BLaER1 treated with 17β-estradiol and CSF1 and Interleukin-3, amounts not matched to agents 10 nM and 100 nM (cell line): ENCODE results near the gene CFAP46.
"Not testable (repeated sequence)": the region's sequence is repeated elsewhere in the genome, so short reads cannot be mapped to it uniquely, and the experiment has no call there.

Experiments used
- H3K27ac ChIP-seq, 11 experiments: shearing (Covaris generic); formaldehyde crosslinking; 2 replicates each; pipeline ENCODE4 v1.8.1; 2022
- H3K27me3 ChIP-seq, 11 experiments: shearing (Covaris generic); formaldehyde crosslinking; 2 replicates each; pipeline ENCODE4 v1.8.1; 2022
- H3K36me3 ChIP-seq, 11 experiments: shearing (Covaris generic); formaldehyde crosslinking; 2 replicates each; pipeline ENCODE4 v1.8.1; 2022
- H3K4me1 ChIP-seq, 10 experiments: shearing (Covaris generic); formaldehyde crosslinking; 2 replicates each; pipeline ENCODE4 v1.8.1; 2022
- H3K4me2 ChIP-seq, 11 experiments: shearing (Covaris generic); formaldehyde crosslinking; 2 replicates each; pipeline ENCODE4 v1.8.1; 2022
- H3K4me3 ChIP-seq, 10 experiments: shearing (Covaris generic); formaldehyde crosslinking; 2 replicates each; pipeline ENCODE4 v1.8.1; 2022
- H3K9ac ChIP-seq, 11 experiments: shearing (Covaris generic); formaldehyde crosslinking; 2 replicates each; pipeline ENCODE4 v1.8.1; 2022
- H3K9me3 ChIP-seq, 11 experiments: shearing (Covaris generic); formaldehyde crosslinking; replicated peaks in 1 of 11; 2 replicates each; pipeline ENCODE4 v1.8.1; 2022
- H4K20me1 ChIP-seq, 11 experiments: shearing (Covaris generic); formaldehyde crosslinking; 2 replicates each; pipeline ENCODE4 v1.8.1; 2022
- Cebpa-rat ChIP-seq, 11 experiments: shearing (Covaris generic); IDR thresholded peaks; 2 replicates each; pipeline ENCODE4 v1.8.1; 2022

CFAP46 gene

GRCh38 chr10:132929480-132929879 lies 12.9 kb downstream of the CFAP46 start:
- Histone ChIP-seq H4K20me1 (peaks cover 0 to 6% (median 0%) of the 10 kb centered on the region in 11 experiments; a peak in 4 of 22 replicates), H3K27me3 (0 out of 22 replicates have a peak, but pooled peaks cover 0 to 12% (median 0%) of the 10 kb centered on the region in 11 experiments), H3K36me3 (no peaks in the 10 kb centered on the region), H3K9me3 (no peaks in the 10 kb centered on the region), H3K4me3 (no peak overlapping the region), H3K4me1 (peaks cover 0 to 36% (median 14%) of the 10 kb centered on the region in 10 experiments; a peak in 13 of 20 replicates), H3K27ac (no peak overlapping the region), H3K4me2 (peak overlapping the region in 9 of 11 experiments; percentile 10 to 85 (median 29); a peak in 13 of 22 replicates), H3K9ac (peak overlapping the region in 5 of 11 experiments; percentile 8 to 70 (median 54); a peak in 3 of 22 replicates)
- no peak for TF ChIP-seq Cebpa-rat (IDR thresholded peaks at IDR 0.05)

DNA sequence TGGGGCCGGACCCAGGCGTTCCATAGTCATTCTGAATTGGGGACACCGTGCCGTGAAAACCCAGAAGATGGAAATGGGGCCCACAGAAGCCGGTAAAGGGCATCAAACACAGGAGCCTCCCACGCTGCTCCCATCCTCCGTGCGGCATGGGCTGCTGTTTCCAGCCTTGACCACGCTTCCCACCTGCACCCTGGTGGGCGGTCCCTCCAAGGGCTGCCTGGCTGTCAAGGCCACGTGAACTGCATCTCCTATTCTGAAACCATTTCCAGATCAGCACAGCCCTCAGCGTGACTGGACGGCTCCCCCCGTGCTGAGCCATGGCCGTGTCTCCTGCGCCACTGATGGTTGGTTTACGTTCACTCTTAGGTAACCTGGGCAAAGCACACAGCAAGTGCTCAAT lies 14.1 kb downstream of the CFAP46 start:
- H3K9me3 ChIP-seq, result no peaks in the 10 kb centered on the region
- no peak for TF ChIP-seq Cebpa-rat (IDR thresholded peaks at IDR 0.05)
- no peak overlapping the region for H3K4me3 ChIP-seq
- H3K4me1 ChIP-seq, result peaks cover 0 to 36% (median 12%) of the 10 kb centered on the region in 10 experiments; a peak in 15 of 20 replicates
- H3K27me3 ChIP-seq, result 0 out of 22 replicates have a peak, but pooled peaks cover 0 to 12% (median 0%) of the 10 kb centered on the region in 11 experiments
- 0 out of 22 replicates have a peak overlapping the region, but pooled peaks of 1 of the 11 experiments have one; percentile 15 for H3K9ac ChIP-seq
- H3K36me3 ChIP-seq, result no peaks in the 10 kb centered on the region
- H3K4me2 ChIP-seq, result peak overlapping the region in 2 of 11 experiments; percentile 1 to 10; a peak in 2 of 22 replicates
- no peak overlapping the region for H3K27ac ChIP-seq
- peaks cover 0 to 6% (median 0%) of the 10 kb centered on the region in 11 experiments; a peak in 4 of 22 replicates for H4K20me1 ChIP-seq

GRCh38 chr10:132927824-132928223 lies 14.5 kb downstream of the CFAP46 start:
- TF ChIP-seq Cebpa-rat (IDR thresholded peaks at IDR 0.05), result no peak
- H3K27me3 ChIP-seq, result 0 out of 22 replicates have a peak, but pooled peaks cover 0 to 12% (median 0%) of the 10 kb centered on the region in 11 experiments
- H3K4me1 ChIP-seq, result peaks cover under 1 to 36% (median 15%) of the 10 kb centered on the region in 10 experiments; a peak in 17 of 20 replicates
- H3K9me3 ChIP-seq, result no peaks in the 10 kb centered on the region
- no peak overlapping the region for H3K9ac ChIP-seq
- peaks cover 0 to 6% (median 0%) of the 10 kb centered on the region in 11 experiments; a peak in 4 of 22 replicates for H4K20me1 ChIP-seq
- H3K36me3 ChIP-seq, result no peaks in the 10 kb centered on the region
- H3K4me3 ChIP-seq, result no peak overlapping the region
- H3K4me2 ChIP-seq, result peak overlapping the region in 2 of 11 experiments; percentile 1 to 10; a peak in 2 of 22 replicates
- no peak overlapping the region for H3K27ac ChIP-seq

GRCh38 chr10:132926777-132927650 lies 15.4 kb downstream of the CFAP46 start:
- Histone ChIP-seq H3K4me3 (no peak overlapping the region), H3K36me3 (no peaks in the 10 kb centered on the region), H3K9me3 (no peaks in the 10 kb centered on the region), H3K9ac (no peak overlapping the region), H3K4me1 (peaks cover 6 to 29% (median 21%) of the 10 kb centered on the region in 10 experiments; a peak in 17 of 20 replicates), H3K27me3 (0 out of 22 replicates have a peak, but pooled peaks cover 0 to 12% (median 0%) of the 10 kb centered on the region in 11 experiments), H3K4me2 (no peak overlapping the region), H3K27ac (no peak overlapping the region), H4K20me1 (peaks cover 0 to 6% (median 3%) of the 10 kb centered on the region in 11 experiments; a peak in 5 of 22 replicates)
- no peak for TF ChIP-seq Cebpa-rat (IDR thresholded peaks at IDR 0.05)

GRCh38 chr10:132926070-132926469 lies 16.3 kb downstream of the CFAP46 start:
- no peak for TF ChIP-seq Cebpa-rat (IDR thresholded peaks at IDR 0.05)
- H3K36me3 ChIP-seq, result no peaks in the 10 kb centered on the region
- 0 out of 22 replicates have a peak, but pooled peaks cover 0 to 12% (median 0%) of the 10 kb centered on the region in 11 experiments for H3K27me3 ChIP-seq
- H3K9me3 ChIP-seq, result no peaks in the 10 kb centered on the region
- H4K20me1 ChIP-seq, result peaks cover 0 to 13% (median 3%) of the 10 kb centered on the region in 11 experiments; a peak in 5 of 22 replicates
- no peak overlapping the region for H3K4me2 ChIP-seq
- H3K9ac ChIP-seq, result peak overlapping the region in 1 of 11 experiments; percentile 24; a peak in 1 of 22 replicates
- H3K27ac ChIP-seq, result no peak overlapping the region
- no peak overlapping the region for H3K4me3 ChIP-seq
- H3K4me1 ChIP-seq, result peaks cover 6 to 22% (median 19%) of the 10 kb centered on the region in 10 experiments; a peak in 17 of 20 replicates

DNA sequence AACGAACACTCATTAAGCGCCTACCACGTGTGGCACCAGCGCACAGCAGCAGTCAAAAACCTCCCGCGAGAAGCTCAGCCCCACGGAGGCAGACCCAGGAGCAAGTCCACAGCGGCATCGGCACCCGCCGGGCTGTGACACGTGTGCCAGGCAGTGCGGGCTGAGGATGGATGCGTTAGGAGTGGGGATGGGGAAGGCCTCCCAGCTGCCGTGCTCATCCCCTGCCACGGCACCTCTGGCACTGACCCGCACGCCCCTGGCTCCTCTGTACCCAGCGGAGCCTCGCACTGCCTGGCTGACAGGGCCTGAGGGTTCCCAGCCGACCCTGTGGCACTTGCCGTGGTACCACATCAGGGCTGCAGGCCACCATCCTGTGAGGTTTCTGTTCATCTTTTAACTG lies 16.8 kb downstream of the CFAP46 start:
- no peak overlapping the region for H3K4me3 ChIP-seq
- H3K4me1 ChIP-seq, result peaks cover 6 to 22% (median 17%) of the 10 kb centered on the region in 10 experiments; a peak in 17 of 20 replicates
- peaks cover 0 to 18% (median 3%) of the 10 kb centered on the region in 11 experiments; a peak in 5 of 22 replicates for H4K20me1 ChIP-seq
- H3K4me2 ChIP-seq, result no peak overlapping the region
- no peak for TF ChIP-seq Cebpa-rat (IDR thresholded peaks at IDR 0.05)
- no peak overlapping the region for H3K27ac ChIP-seq
- H3K9ac ChIP-seq, result peak overlapping the region in 1 of 11 experiments; percentile 24; a peak in 1 of 22 replicates
- peaks cover 0 to 12% (median 0%) of the 10 kb centered on the region in 11 experiments; a peak in 1 of 22 replicates for H3K27me3 ChIP-seq
- no peaks in the 10 kb centered on the region for H3K36me3 ChIP-seq
- no peaks in the 10 kb centered on the region for H3K9me3 ChIP-seq

DNA sequence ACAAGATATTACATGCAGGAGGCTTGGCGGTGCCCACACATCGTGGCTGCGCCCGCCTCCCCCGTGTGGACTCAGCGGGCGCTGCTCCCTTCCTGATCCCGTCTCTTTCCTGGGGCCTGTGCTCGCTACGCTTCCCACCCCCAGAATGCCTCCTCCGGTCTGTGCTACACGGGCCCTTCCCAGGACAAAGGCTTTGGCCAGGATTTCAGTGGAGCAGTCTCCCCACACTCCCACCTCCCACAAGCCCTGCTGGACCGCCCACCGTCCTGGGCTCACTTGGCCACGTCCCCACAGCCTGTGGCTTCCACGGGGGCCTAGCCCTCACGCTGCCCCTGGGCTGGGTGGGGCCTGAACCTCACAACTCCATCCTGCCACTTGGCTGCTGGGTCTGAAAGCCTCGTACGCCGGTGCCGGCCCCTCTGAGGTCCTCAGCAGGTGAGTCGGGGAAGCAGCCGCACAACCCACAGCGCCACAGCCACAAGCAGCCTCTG lies 17.3 kb downstream of the CFAP46 start:
- H3K9ac ChIP-seq, result no peak overlapping the region
- H3K27ac ChIP-seq, result no peak overlapping the region
- TF ChIP-seq Cebpa-rat (IDR thresholded peaks at IDR 0.05), result no peak
- H3K9me3 ChIP-seq, result no peaks in the 10 kb centered on the region
- H4K20me1 ChIP-seq, result peaks cover 0 to 23% (median 3%) of the 10 kb centered on the region in 11 experiments; a peak in 5 of 22 replicates
- H3K4me3 ChIP-seq, result no peak overlapping the region
- peaks cover 0 to 12% (median 0%) of the 10 kb centered on the region in 11 experiments; a peak in 1 of 22 replicates for H3K27me3 ChIP-seq
- H3K4me2 ChIP-seq, result no peak overlapping the region
- H3K36me3 ChIP-seq, result no peaks in the 10 kb centered on the region
- H3K4me1 ChIP-seq, result peaks cover 6 to 22% (median 15%) of the 10 kb centered on the region in 10 experiments; a peak in 17 of 20 replicates

DNA sequence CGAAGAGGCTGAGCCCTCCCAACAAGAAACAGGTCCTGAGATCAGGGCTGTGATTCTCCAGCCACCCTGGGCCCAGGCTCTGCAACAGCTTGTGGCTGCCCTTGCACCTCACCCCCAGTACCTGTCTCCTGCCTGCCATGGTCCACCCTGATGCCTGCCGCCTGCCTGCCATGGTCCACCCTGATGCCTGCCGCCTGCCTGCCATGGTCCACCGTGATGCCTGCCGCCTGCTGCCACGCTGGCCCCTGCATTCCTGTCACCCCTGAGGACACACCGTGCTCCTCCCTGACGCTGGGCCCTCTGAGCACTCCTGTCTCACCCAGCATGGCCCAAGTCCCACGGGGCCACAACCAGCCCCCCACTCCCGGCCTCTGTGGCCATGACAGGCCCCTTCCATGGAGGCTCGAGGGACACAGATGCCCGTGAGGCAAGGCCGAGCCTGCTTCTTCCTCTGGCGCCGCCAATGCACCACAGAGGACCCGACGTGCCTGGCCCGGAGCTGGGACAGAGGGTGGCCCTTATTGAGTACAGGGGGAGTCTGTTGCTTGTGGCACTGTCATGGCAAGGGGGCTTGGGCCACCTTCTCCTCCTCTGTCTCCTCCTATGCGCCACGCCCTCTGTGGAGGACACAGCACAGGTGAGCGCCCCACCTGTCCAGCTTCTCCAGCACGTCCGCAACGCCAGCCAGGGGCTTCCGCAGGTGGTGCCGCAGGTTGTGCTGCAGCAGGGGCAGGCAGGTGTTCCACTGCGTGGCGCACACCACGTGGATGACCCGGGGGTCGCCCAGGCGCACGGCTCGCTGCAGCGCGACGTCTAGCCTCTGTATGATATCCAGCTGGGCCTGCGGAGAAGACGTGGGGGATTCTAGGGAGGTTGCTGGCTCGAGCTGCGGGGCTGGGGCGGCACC lies 18.1 kb downstream of the CFAP46 start:
- TF ChIP-seq Cebpa-rat (IDR thresholded peaks at IDR 0.05), result no peak
- no peak overlapping the region for H3K4me3 ChIP-seq
- no peak overlapping the region for H3K9ac ChIP-seq
- no peaks in the 10 kb centered on the region for H3K36me3 ChIP-seq
- H3K4me1 ChIP-seq, result peaks cover 5 to 15% (median 9%) of the 10 kb centered on the region in 10 experiments; a peak in 16 of 20 replicates
- H3K27ac ChIP-seq, result no peak overlapping the region
- H4K20me1 ChIP-seq, result peaks cover 0 to 30% (median 0%) of the 10 kb centered on the region in 11 experiments; a peak in 4 of 22 replicates
- H3K27me3 ChIP-seq, result peaks cover 0 to 12% (median 0%) of the 10 kb centered on the region in 11 experiments; a peak in 1 of 22 replicates
- no peaks in the 10 kb centered on the region for H3K9me3 ChIP-seq
- H3K4me2 ChIP-seq, result no peak overlapping the region

GRCh38 chr10:132923384-132923783 lies 19.0 kb downstream of the CFAP46 start:
- not testable (repeated sequence) for H3K36me3 ChIP-seq, H3K9me3 ChIP-seq, H3K9ac ChIP-seq, H3K27ac ChIP-seq, H3K4me3 ChIP-seq
- Histone ChIP-seq H4K20me1 (peaks cover 0 to 36% (median 0%) of the 10 kb centered on the region in 11 experiments; a peak in 5 of 22 replicates), H3K27me3 (peaks cover 0 to 12% (median 0%) of the 10 kb centered on the region in 11 experiments; a peak in 3 of 22 replicates), H3K4me1 (peaks cover 0 to 18% (median 10%) of the 10 kb centered on the region in 10 experiments; a peak in 10 of 20 replicates), H3K4me2 (peak overlapping the region in 2 of 11 experiments; percentile 12 to 30; a peak in 1 of 22 replicates)
